Measurements from ENCODE around the gene GALNT14. TPM values are rescaled to one million over a fixed set of nuclear protein-coding genes. Genes with fewer than 3 reads are reported as not detected.

Gene GALNT14
- total RNA-seq, 1 experiment from 2014 or later = 2.7 TPM

- Mint-ChIP-seq H3K9me3 (no peaks in the 10 kb centered on the region; a peak in 1 of 5 replicates), H3K4me3 (no peak overlapping the region), H3K36me3 (ENCODE audit: insufficient read depth in 1 of 3, low read depth in 3 of 3) (no peaks in the 10 kb centered on the region), H3K4me1 (peaks cover 30 to 32% of the 10 kb centered on the region in 2 experiments), H3K27me3 (ENCODE audit: low read depth) (no peaks in the 10 kb centered on the region; the same call in none of the 2 replicates), H3K27ac (no peak overlapping the region)
- H3K23ac ChIP-seq (ENCODE audit: insufficient read length, low read depth, low read length) = no peak overlapping the region
- H2BK20ac ChIP-seq (ENCODE audit: low read depth, low read length, poor library complexity, severe bottlenecking) = no peak overlapping the region
- H3K4me1 ChIP-seq (ENCODE audit: insufficient read depth, low read length) = peaks cover 4% of the 10 kb centered on the region; the same call in 1 of the 2 replicates
- H3K9me3 ChIP-seq (ENCODE audit: control insufficient read depth, low read depth, low read length) = no peaks in the 10 kb centered on the region
- H3K4me2 ChIP-seq (ENCODE audit: insufficient read depth, insufficient read length, low read length) = no peak overlapping the region
- no peak for DNase-seq
- WGBS (ENCODE audit: extremely low coverage, insufficient read length, low lambda C conversion rate) = no CpG with 5 or more reads among the region's 3 CpGs
- TF ChIP-seq CTCF (conservative IDR thresholded peaks at IDR 0.05) = no peak
- no peak overlapping the region for H2AFZ ChIP-seq (ENCODE audit: low read length)
- H3K27me3 ChIP-seq (ENCODE audit: insufficient read depth, low read length) = no peaks in the 10 kb centered on the region
- H4K5ac ChIP-seq (ENCODE audit: insufficient read length, low read depth, low read length) = no peak overlapping the region
- H4K8ac ChIP-seq (replicated peaks; ENCODE audit: insufficient read length, low read depth, low read length) = no peak overlapping the region
- no peak overlapping the region for H2BK12ac ChIP-seq (ENCODE audit: insufficient read length, low read depth, low read length)
- no peak overlapping the region for H3K9ac ChIP-seq (ENCODE audit: extremely low read depth, insufficient read length, low read length)
- H2BK15ac ChIP-seq (ENCODE audit: low read depth, low read length) = no peak overlapping the region
- H4K91ac ChIP-seq (ENCODE audit: insufficient read length, low read depth, low read length) = no peak overlapping the region
- H3K4ac ChIP-seq (ENCODE audit: low read depth, low read length) = no peak overlapping the region
- H3T11ph ChIP-seq (ENCODE audit: low read length) = no peak overlapping the region
- H3K18ac ChIP-seq (ENCODE audit: insufficient read length, low read depth, low read length) = no peak overlapping the region
- no peak overlapping the region for H3K27ac ChIP-seq (ENCODE audit: insufficient read length, low read depth, low read length)
- no peak overlapping the region for H3K56ac ChIP-seq (ENCODE audit: insufficient read length, low read depth, low read length)
- H3K79me1 ChIP-seq (ENCODE audit: insufficient read depth, low read depth, low read length, poor library complexity, severe bottlenecking) = no peaks in the 10 kb centered on the region
- H2AK5ac ChIP-seq (ENCODE audit: insufficient read length, low read length) = no peak overlapping the region
- peaks cover 3% of the 10 kb centered on the region for H4K20me1 ChIP-seq (ENCODE audit: control insufficient read depth, insufficient read depth, insufficient read length)
- H3K79me2 ChIP-seq (ENCODE audit: insufficient read depth, low read length) = no peaks in the 10 kb centered on the region
- H2BK5ac ChIP-seq (ENCODE audit: insufficient read length, low read length) = no peak overlapping the region
- H2BK120ac ChIP-seq (ENCODE audit: low read depth, low read length, poor library complexity, severe bottlenecking) = no peak overlapping the region
- H3K23me2 ChIP-seq (ENCODE audit: insufficient read length, low read depth, low read length, poor library complexity, severe bottlenecking) = no peaks in the 10 kb centered on the region
- no peak overlapping the region for H3K14ac ChIP-seq (ENCODE audit: insufficient read depth, low read length)
Observed at GRCh38 chr2:31127931-31128330, 10.3 kb downstream of the GALNT14 start.

All from H9 (cell line).